ENCODE data around the gene LCTL.

The LCTL gene

GRCh38 chr15:66601521-66601920 is 35.7 kb upstream of the LCTL start:
- H3K9ac ChIP-seq (ENCODE audit: low read length in 5 of 5): no peak overlapping the region
- no peaks in the 10 kb centered on the region for H3K36me3 ChIP-seq (ENCODE audit: control insufficient read depth in 5 of 5, insufficient read depth in 5 of 5, low read length in 5 of 5)
- H3K27me3 ChIP-seq (ENCODE audit: control insufficient read depth in 5 of 5, insufficient read depth in 4 of 5, low read length in 5 of 5): peaks cover 0 to 3% (median 0%) of the 10 kb centered on the region in 5 donors
- H3K27ac ChIP-seq (ENCODE audit: low read depth, low read length): no peak overlapping the region
- no peaks in the 10 kb centered on the region for H3K9me3 ChIP-seq (ENCODE audit: control insufficient read depth in 5 of 5, low read length in 5 of 5)
- H3K4me1 ChIP-seq (ENCODE audit: control insufficient read depth in 5 of 5, insufficient read depth in 5 of 5, low read length in 5 of 5): peaks cover 0 to 8% (median 5%) of the 10 kb centered on the region in 5 donors
- no peak overlapping the region for H3K4me3 ChIP-seq (ENCODE audit: low read depth in 1 of 5, low read length in 5 of 5)

GRCh38 chr15:66600240-66600627 is 34.4 kb upstream of the LCTL start:
- H3K9me3 ChIP-seq (ENCODE audit: control insufficient read depth in 5 of 5, low read length in 5 of 5): no peaks in the 10 kb centered on the region
- no peaks in the 10 kb centered on the region for H3K36me3 ChIP-seq (ENCODE audit: control insufficient read depth in 5 of 5, insufficient read depth in 5 of 5, low read length in 5 of 5)
- H3K27ac ChIP-seq (ENCODE audit: low read depth, low read length): no peak overlapping the region
- H3K4me1 ChIP-seq (ENCODE audit: control insufficient read depth in 5 of 5, insufficient read depth in 5 of 5, low read length in 5 of 5): peaks cover 0 to 8% (median 5%) of the 10 kb centered on the region in 5 donors
- H3K9ac ChIP-seq (ENCODE audit: low read length in 5 of 5): no peak overlapping the region
- H3K27me3 ChIP-seq (ENCODE audit: control insufficient read depth in 5 of 5, insufficient read depth in 4 of 5, low read length in 5 of 5): peaks cover 0 to 3% (median 0%) of the 10 kb centered on the region in 5 donors
- H3K4me3 ChIP-seq (ENCODE audit: low read depth in 1 of 5, low read length in 5 of 5): no peak overlapping the region

- Histone ChIP-seq H3K9ac (ENCODE audit: low read length in 5 of 5) (no peak overlapping the region), H3K4me1 (ENCODE audit: control insufficient read depth in 5 of 5, insufficient read depth in 5 of 5, low read length in 5 of 5) (peaks cover 0 to 8% (median 5%) of the 10 kb centered on the region in 5 donors), H3K9me3 (ENCODE audit: control insufficient read depth in 5 of 5, low read length in 5 of 5) (no peaks in the 10 kb centered on the region), H3K27me3 (ENCODE audit: control insufficient read depth in 5 of 5, insufficient read depth in 4 of 5, low read length in 5 of 5) (peaks cover 0 to 3% (median 0%) of the 10 kb centered on the region in 5 donors), H3K36me3 (ENCODE audit: control insufficient read depth in 5 of 5, insufficient read depth in 5 of 5, low read length in 5 of 5) (no peaks in the 10 kb centered on the region), H3K27ac (ENCODE audit: low read depth, low read length) (no peak overlapping the region), H3K4me3 (ENCODE audit: low read depth in 1 of 5, low read length in 5 of 5) (no peak overlapping the region)
These were observed 33.9 kb upstream of the LCTL start for GRCh38 chr15:66599536-66600239.

- Histone ChIP-seq H3K27me3 (ENCODE audit: control insufficient read depth in 5 of 5, insufficient read depth in 4 of 5, low read length in 5 of 5) (peaks cover 0 to 3% (median 0%) of the 10 kb centered on the region in 5 donors), H3K36me3 (ENCODE audit: control insufficient read depth in 5 of 5, insufficient read depth in 5 of 5, low read length in 5 of 5) (no peaks in the 10 kb centered on the region), H3K27ac (ENCODE audit: low read depth, low read length) (no peak overlapping the region), H3K4me3 (ENCODE audit: low read depth in 1 of 5, low read length in 5 of 5) (no peak overlapping the region), H3K9ac (ENCODE audit: low read length in 5 of 5) (no peak overlapping the region), H3K9me3 (ENCODE audit: control insufficient read depth in 5 of 5, low read length in 5 of 5) (no peaks in the 10 kb centered on the region), H3K4me1 (ENCODE audit: control insufficient read depth in 5 of 5, insufficient read depth in 5 of 5, low read length in 5 of 5) (peaks cover 0 to under 1% (median under 1%) of the 10 kb centered on the region in 5 donors)
These were observed 32.5 kb upstream of the LCTL start for GRCh38 chr15:66598095-66598815.

- no peaks in the 10 kb centered on the region for H3K4me1 ChIP-seq (ENCODE audit: control insufficient read depth in 5 of 5, insufficient read depth in 5 of 5, low read length in 5 of 5)
- H3K4me3 ChIP-seq (ENCODE audit: low read depth in 1 of 5, low read length in 5 of 5): no peak overlapping the region
- H3K36me3 ChIP-seq (ENCODE audit: control insufficient read depth in 5 of 5, insufficient read depth in 5 of 5, low read length in 5 of 5): no peaks in the 10 kb centered on the region
- no peak overlapping the region for H3K9ac ChIP-seq (ENCODE audit: low read length in 5 of 5)
- no peaks in the 10 kb centered on the region for H3K27me3 ChIP-seq (ENCODE audit: control insufficient read depth in 5 of 5, insufficient read depth in 4 of 5, low read length in 5 of 5)
- H3K27ac ChIP-seq (ENCODE audit: low read depth, low read length): no peak overlapping the region
- no peaks in the 10 kb centered on the region for H3K9me3 ChIP-seq (ENCODE audit: control insufficient read depth in 5 of 5, low read length in 5 of 5)
These were observed 30.2 kb upstream of the LCTL start for GRCh38 chr15:66595931-66596545.

- Histone ChIP-seq H3K9ac (ENCODE audit: low read length in 5 of 5) (no peak overlapping the region), H3K9me3 (ENCODE audit: control insufficient read depth in 5 of 5, low read length in 5 of 5) (no peaks in the 10 kb centered on the region), H3K27me3 (ENCODE audit: control insufficient read depth in 5 of 5, insufficient read depth in 4 of 5, low read length in 5 of 5) (no peaks in the 10 kb centered on the region), H3K4me3 (ENCODE audit: low read depth in 1 of 5, low read length in 5 of 5) (no peak overlapping the region), H3K36me3 (ENCODE audit: control insufficient read depth in 5 of 5, insufficient read depth in 5 of 5, low read length in 5 of 5) (no peaks in the 10 kb centered on the region), H3K4me1 (ENCODE audit: control insufficient read depth in 5 of 5, insufficient read depth in 5 of 5, low read length in 5 of 5) (no peaks in the 10 kb centered on the region), H3K27ac (ENCODE audit: low read depth, low read length) (no peak overlapping the region)
These were observed 29.5 kb upstream of the LCTL start for GRCh38 chr15:66595332-66595731.

GRCh38 chr15:66594836-66595235 is 29.0 kb upstream of the LCTL start:
- H3K36me3 ChIP-seq (ENCODE audit: control insufficient read depth in 5 of 5, insufficient read depth in 5 of 5, low read length in 5 of 5): no peaks in the 10 kb centered on the region
- no peaks in the 10 kb centered on the region for H3K27me3 ChIP-seq (ENCODE audit: control insufficient read depth in 5 of 5, insufficient read depth in 4 of 5, low read length in 5 of 5)
- no peak overlapping the region for H3K27ac ChIP-seq (ENCODE audit: low read depth, low read length)
- no peaks in the 10 kb centered on the region for H3K9me3 ChIP-seq (ENCODE audit: control insufficient read depth in 5 of 5, low read length in 5 of 5)
- no peaks in the 10 kb centered on the region for H3K4me1 ChIP-seq (ENCODE audit: control insufficient read depth in 5 of 5, insufficient read depth in 5 of 5, low read length in 5 of 5)
- no peak overlapping the region for H3K9ac ChIP-seq (ENCODE audit: low read length in 5 of 5)
- no peak overlapping the region for H3K4me3 ChIP-seq (ENCODE audit: low read depth in 1 of 5, low read length in 5 of 5)

GRCh38 chr15:66594344-66594743 is 28.5 kb upstream of the LCTL start:
- no peaks in the 10 kb centered on the region for H3K9me3 ChIP-seq (ENCODE audit: control insufficient read depth in 5 of 5, low read length in 5 of 5)
- no peak overlapping the region for H3K4me3 ChIP-seq (ENCODE audit: low read depth in 1 of 5, low read length in 5 of 5)
- no peak overlapping the region for H3K27ac ChIP-seq (ENCODE audit: low read depth, low read length)
- H3K36me3 ChIP-seq (ENCODE audit: control insufficient read depth in 5 of 5, insufficient read depth in 5 of 5, low read length in 5 of 5): no peaks in the 10 kb centered on the region
- no peak overlapping the region for H3K9ac ChIP-seq (ENCODE audit: low read length in 5 of 5)
- no peaks in the 10 kb centered on the region for H3K4me1 ChIP-seq (ENCODE audit: control insufficient read depth in 5 of 5, insufficient read depth in 5 of 5, low read length in 5 of 5)
- H3K27me3 ChIP-seq (ENCODE audit: control insufficient read depth in 5 of 5, insufficient read depth in 4 of 5, low read length in 5 of 5): no peaks in the 10 kb centered on the region

GRCh38 chr15:66593219-66593780 is 27.5 kb upstream of the LCTL start:
- no peak overlapping the region for H3K27ac ChIP-seq (ENCODE audit: low read depth, low read length)
- H3K36me3 ChIP-seq (ENCODE audit: control insufficient read depth in 5 of 5, insufficient read depth in 5 of 5, low read length in 5 of 5): no peaks in the 10 kb centered on the region
- H3K27me3 ChIP-seq (ENCODE audit: control insufficient read depth in 5 of 5, insufficient read depth in 4 of 5, low read length in 5 of 5): no peaks in the 10 kb centered on the region
- no peak overlapping the region for H3K4me3 ChIP-seq (ENCODE audit: low read depth in 1 of 5, low read length in 5 of 5)
- no peaks in the 10 kb centered on the region for H3K9me3 ChIP-seq (ENCODE audit: control insufficient read depth in 5 of 5, low read length in 5 of 5)
- no peaks in the 10 kb centered on the region for H3K4me1 ChIP-seq (ENCODE audit: control insufficient read depth in 5 of 5, insufficient read depth in 5 of 5, low read length in 5 of 5)
- H3K9ac ChIP-seq (ENCODE audit: low read length in 5 of 5): no peak overlapping the region

Data from subcutaneous abdominal adipose tissue (tissue), 5 donors.